Measurements from ENCODE around the gene ODAD4. TPM values are rescaled to one million over a fixed set of nuclear protein-coding genes. Genes with fewer than 3 reads are reported as not detected.
"Not testable (repeated sequence)": the region's sequence is repeated elsewhere in the genome, so short reads cannot be mapped to it uniquely, and the experiment has no call there.

Gene ODAD4
- total RNA-seq, 6 experiments from 2014 or later, result 0.12 to 0.13 (median 0.12) TPM; not detected in 3

GRCh38 chr17:41919840-41920579 lies 10.4 kb upstream of the ODAD4 start:
- Histone ChIP-seq H3K9me3 (no peaks in the 10 kb centered on the region), H3K4me1 (peaks cover 0 to 25% (median 9%) of the 10 kb centered on the region in 4 donors), H3K36me3 (no peaks in the 10 kb centered on the region), H3K4me3 (peak overlapping the region in 2 of 3 donors; percentile 84 to 98), H3K27me3 (no peaks in the 10 kb centered on the region), H3K27ac (peak overlapping the region; percentile 68 to 86 (median 82))
- peak; percentile 62 to 72 (median 66) for ATAC-seq
- WGBS (ENCODE audit: insufficient coverage, low coverage, low lambda C conversion rate, missing lambda C conversion rate), result 29% methylated on average over 5 of the region's 7 CpGs
- DNase-seq, result peak; percentile 85 to 96 (median 93)
- TF ChIP-seq, protein P1, sequence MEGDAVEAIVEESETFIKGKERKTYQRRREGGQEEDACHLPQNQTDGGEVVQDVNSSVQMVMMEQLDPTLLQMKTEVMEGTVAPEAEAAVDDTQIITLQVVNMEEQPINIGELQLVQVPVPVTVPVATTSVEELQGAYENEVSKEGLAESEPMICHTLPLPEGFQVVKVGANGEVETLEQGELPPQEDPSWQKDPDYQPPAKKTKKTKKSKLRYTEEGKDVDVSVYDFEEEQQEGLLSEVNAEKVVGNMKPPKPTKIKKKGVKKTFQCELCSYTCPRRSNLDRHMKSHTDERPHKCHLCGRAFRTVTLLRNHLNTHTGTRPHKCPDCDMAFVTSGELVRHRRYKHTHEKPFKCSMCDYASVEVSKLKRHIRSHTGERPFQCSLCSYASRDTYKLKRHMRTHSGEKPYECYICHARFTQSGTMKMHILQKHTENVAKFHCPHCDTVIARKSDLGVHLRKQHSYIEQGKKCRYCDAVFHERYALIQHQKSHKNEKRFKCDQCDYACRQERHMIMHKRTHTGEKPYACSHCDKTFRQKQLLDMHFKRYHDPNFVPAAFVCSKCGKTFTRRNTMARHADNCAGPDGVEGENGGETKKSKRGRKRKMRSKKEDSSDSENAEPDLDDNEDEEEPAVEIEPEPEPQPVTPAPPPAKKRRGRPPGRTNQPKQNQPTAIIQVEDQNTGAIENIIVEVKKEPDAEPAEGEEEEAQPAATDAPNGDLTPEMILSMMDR (IDR thresholded peaks at IDR 0.05), result no peak
- no peak for TF ChIP-seq POLR2A (IDR thresholded peaks at IDR 0.05)
- intact Hi-C loops (cut with DNase I), result no loop called here

DNA sequence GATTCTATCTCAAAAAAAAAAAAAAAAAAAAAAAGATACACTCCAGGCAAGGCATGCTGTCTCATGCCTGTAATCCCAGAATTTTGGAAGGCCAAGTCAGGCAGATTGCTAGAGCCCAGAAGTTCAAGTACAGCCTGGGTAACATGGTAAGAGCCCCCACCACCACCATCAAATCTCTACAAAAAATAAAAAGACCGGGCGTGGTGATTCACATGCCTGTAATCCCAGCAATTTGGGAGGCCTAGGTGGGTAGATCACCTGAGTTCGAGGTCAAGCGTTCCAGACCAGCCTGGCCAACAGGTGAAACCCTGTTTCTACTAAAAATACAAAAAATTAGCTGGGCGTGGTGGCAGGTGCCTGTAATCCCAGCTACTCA lies 9.8 kb upstream of the ODAD4 start:
- intact Hi-C loops (cut with DNase I), result no loop called here
- H3K4me1 ChIP-seq, result peaks cover 0 to 25% (median 9%) of the 10 kb centered on the region in 4 donors
- no peaks in the 10 kb centered on the region for H3K27me3 ChIP-seq
- WGBS (ENCODE audit: insufficient coverage, low coverage, low lambda C conversion rate, missing lambda C conversion rate), result 100% methylated on average over 4 of the region's 5 CpGs
- H3K27ac ChIP-seq, result peak overlapping the region in 2 of 3 donors; percentile 67 to 78
- no peaks in the 10 kb centered on the region for H3K9me3 ChIP-seq
- no peak for TF ChIP-seq POLR2A (IDR thresholded peaks at IDR 0.05)
- TF ChIP-seq, protein P1 (IDR thresholded peaks at IDR 0.05), result no peak
- H3K4me3 ChIP-seq, result no peak overlapping the region
- H3K36me3 ChIP-seq, result no peaks in the 10 kb centered on the region
- ATAC-seq, result no peak
- DNase-seq, result no peak

DNA sequence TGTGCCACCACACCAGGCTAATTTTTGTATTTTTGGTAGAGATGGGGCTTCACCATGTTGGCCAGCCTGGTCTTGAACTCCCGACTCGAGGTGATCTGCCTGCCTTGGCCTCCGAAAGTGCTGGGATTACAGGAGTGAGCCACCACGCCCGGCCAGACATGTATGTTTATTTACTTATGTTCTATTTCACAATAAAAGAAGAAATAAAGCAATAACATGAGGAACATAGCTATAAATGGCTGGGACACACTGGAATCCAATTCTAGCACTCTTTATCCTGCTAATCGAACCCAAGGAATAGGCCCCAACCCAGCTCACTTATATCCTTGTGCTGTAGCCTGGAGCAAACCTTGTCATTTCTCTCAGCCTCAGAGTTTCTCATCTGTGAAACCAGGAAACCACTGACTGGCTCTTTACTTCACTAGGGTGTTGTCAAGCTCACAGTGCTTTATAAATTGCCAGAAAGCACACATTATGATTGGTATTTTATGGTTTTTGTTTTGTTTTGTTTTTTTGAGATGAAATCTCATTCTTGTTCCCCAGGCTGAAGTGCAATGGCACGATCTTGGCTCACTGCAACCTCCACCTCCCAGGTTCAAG lies 4.3 kb upstream of the ODAD4 start:
- intact Hi-C loops (cut with DNase I), result no loop called here
- H3K27me3 ChIP-seq, result no peaks in the 10 kb centered on the region
- peaks cover 0 to 9% (median 0%) of the 10 kb centered on the region in 4 donors for H3K4me1 ChIP-seq
- WGBS (ENCODE audit: insufficient coverage, low coverage, low lambda C conversion rate, missing lambda C conversion rate), result 38% methylated on average over 7 of the region's 7 CpGs
- H3K36me3 ChIP-seq, result no peaks in the 10 kb centered on the region
- DNase-seq (no peak), ATAC-seq (no peak)
- H3K27ac ChIP-seq, result no peak overlapping the region
- H3K9me3 ChIP-seq, result no peaks in the 10 kb centered on the region
- no peak overlapping the region for H3K4me3 ChIP-seq
- TF ChIP-seq, protein P1 (IDR thresholded peaks at IDR 0.05), result no peak
- no peak for TF ChIP-seq POLR2A (IDR thresholded peaks at IDR 0.05)

DNA sequence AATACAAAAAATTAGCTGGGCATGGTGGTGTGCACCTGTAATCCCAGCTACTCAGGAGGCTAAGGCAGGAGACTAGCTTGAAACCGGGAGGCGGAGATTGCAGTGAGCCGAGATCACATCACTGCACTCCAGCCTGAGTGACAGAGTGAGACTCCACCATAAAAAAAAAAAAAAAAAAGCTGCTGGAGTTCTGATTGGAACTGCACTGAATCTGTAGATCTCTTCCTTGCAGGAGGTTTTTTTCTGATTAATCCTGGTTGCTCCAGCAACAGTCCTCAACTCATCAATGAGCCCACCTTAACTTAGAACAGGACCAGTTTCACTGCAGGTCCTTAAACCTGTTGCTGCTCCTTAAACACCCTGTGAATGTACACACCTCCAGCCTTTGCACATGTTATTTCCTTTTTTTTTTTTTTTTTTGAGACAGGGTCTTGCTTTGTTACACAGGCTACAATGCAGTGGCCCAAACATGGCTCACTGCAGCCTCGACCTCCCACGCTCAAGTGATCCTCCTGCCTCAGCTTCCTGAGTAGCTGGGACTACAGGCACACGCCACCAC lies 1.6 kb upstream of the ODAD4 start:
- Histone ChIP-seq H3K27ac (no peak overlapping the region), H3K4me3 (no peak overlapping the region), H3K36me3 (no peaks in the 10 kb centered on the region), H3K27me3 (no peaks in the 10 kb centered on the region), H3K9me3 (no peaks in the 10 kb centered on the region), H3K4me1 (peaks cover 0 to 9% (median 0%) of the 10 kb centered on the region in 4 donors)
- intact Hi-C loops (cut with DNase I), result no loop called here
- DNase-seq (no peak), ATAC-seq (no peak)
- TF ChIP-seq, protein P1 (IDR thresholded peaks at IDR 0.05), result no peak
- no peak for TF ChIP-seq POLR2A (IDR thresholded peaks at IDR 0.05)
- 79% methylated on average over 6 of the region's 6 CpGs for WGBS (ENCODE audit: insufficient coverage, low coverage, low lambda C conversion rate, missing lambda C conversion rate)

DNA sequence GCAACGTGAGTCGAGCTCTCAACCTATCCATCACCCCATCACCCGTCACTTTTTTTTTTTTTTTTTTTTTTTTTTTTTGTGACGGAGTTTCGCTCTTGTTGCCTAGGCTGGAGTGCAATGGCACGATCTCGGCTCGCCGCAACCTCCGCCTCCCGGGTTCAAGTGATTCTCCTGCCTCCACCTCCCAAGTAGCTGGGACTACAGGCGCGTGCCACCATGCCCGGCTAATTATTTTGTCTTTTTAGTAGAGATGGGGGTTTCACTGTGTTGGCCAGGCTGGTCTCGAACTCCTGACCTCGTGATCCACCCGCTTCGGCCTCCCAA lies 378 bp downstream of the ODAD4 start:
- ATAC-seq; H3K36me3 ChIP-seq; DNase-seq; H3K27me3 ChIP-seq; H3K9me3 ChIP-seq; H3K4me1 ChIP-seq; intact Hi-C loops (cut with DNase I): not testable (repeated sequence)
- peak overlapping the region in 1 of 3 donors; percentile 93 for H3K27ac ChIP-seq
- H3K4me3 ChIP-seq, result peak overlapping the region; percentile 30 to 64 (median 49)
- WGBS (ENCODE audit: insufficient coverage, low coverage, low lambda C conversion rate, missing lambda C conversion rate), result 39% methylated on average over 9 of the region's 18 CpGs

DNA sequence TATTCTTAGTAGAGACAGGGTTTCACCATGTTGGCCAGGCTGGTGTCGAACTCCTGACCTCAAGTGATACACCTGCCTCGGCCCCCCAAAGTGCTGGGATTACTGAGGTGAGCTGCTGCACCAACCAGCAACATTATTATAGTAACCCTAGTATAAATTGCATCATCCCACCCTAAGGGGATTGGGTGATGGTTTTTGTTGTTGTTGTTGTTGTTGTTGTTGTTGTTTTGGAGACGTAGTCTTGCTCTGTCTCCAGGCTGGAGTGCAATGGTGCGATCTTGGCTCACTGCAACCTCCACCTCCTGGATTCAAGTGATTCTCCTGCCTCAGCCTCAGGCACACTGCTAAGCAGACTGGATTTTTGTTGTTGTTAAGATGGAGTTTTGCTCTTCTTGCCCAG lies 1.3 kb downstream of the ODAD4 start:
- H3K27ac ChIP-seq; H3K36me3 ChIP-seq; H3K27me3 ChIP-seq; H3K4me1 ChIP-seq; H3K4me3 ChIP-seq; H3K9me3 ChIP-seq; intact Hi-C loops (cut with DNase I); ATAC-seq; DNase-seq: not testable (repeated sequence)
- WGBS (ENCODE audit: insufficient coverage, low coverage, low lambda C conversion rate, missing lambda C conversion rate), result 81% methylated on average over 2 of the region's 4 CpGs
